Spleen (tissue), 11 donors: ENCODE data around the gene DLX5. TPM values are rescaled to one million over a fixed set of nuclear protein-coding genes. Genes with fewer than 3 reads are reported as not detected.

ENCODE experiments used
- DNase-seq: peaks from one replicate; pipeline ENCODE4 v3.0.0-alpha.2; 2020
- H3K27ac ChIP-seq, 8 donors: fragments of 200-600 bp; sonication (generic) in 7 of 8; 1 replicate in 4 of 8; 2 replicates in 4 of 8; pipeline versions ENCODE4 v1.5.0 to v1.8.0; 2016 to 2021; ENCODE audit warnings: inconsistent platforms in 4 of 8, mild to moderate bottlenecking in 4 of 8, moderate library complexity in 1 of 8
- H3K27me3 ChIP-seq, 7 donors: fragments of 200-600 bp; sonication (generic) in 6 of 7; replicated peaks in 1 of 7; 1 replicate in 4 of 7; 2 replicates in 3 of 7; pipeline versions ENCODE4 v1.5.0 to v1.8.0; 2016 to 2021; ENCODE audit warnings: inconsistent platforms in 3 of 7, mild to moderate bottlenecking in 1 of 7
- H3K36me3 ChIP-seq, 6 donors: fragments of 200-600 bp; sonication (generic) in 5 of 6; 1 replicate in 4 of 6; 2 replicates in 2 of 6; pipeline versions ENCODE4 v1.5.0 to v1.8.0; 2016 to 2021; ENCODE audit warnings: inconsistent platforms in 2 of 6
- H3K4me1 ChIP-seq, 6 donors: fragments of 200-600 bp; sonication (generic) in 5 of 6; 1 replicate in 3 of 6; 2 replicates in 3 of 6; pipeline versions ENCODE4 v1.5.0 to v1.8.0; 2016 to 2021; ENCODE audit warnings: inconsistent platforms in 3 of 6
- H3K4me3 ChIP-seq, 8 donors: fragments of 200-600 bp; sonication (generic) in 7 of 8; 1 replicate in 4 of 8; 2 replicates in 4 of 8; pipeline versions ENCODE4 v1.5.0 to v1.8.0; 2016 to 2021; ENCODE audit warnings: inconsistent platforms in 4 of 8, mild to moderate bottlenecking in 4 of 8, moderate library complexity in 2 of 8
- H3K9me3 ChIP-seq, 8 donors: fragments of 200-600 bp; sonication (generic) in 7 of 8; 1 replicate in 4 of 8; 2 replicates in 4 of 8; pipeline versions ENCODE4 v1.5.0 to v1.8.0; 2016 to 2021; ENCODE audit warnings: inconsistent platforms in 4 of 8
- CTCF ChIP-seq, 11 experiments: fragments of 200-600 bp in 7 of 11; fragments of 450-650 bp in 4 of 11; sonication (generic) in 4 of 11; IDR thresholded peaks in 8 of 11; conservative IDR thresholded peaks in 3 of 11; 1 replicate in 7 of 11; 2 replicates in 4 of 11; pipeline versions ENCODE4 v1.4.0 to v1.8.0; 2016 to 2021; ENCODE audit warnings: antibody characterized with exemption in 11 of 11, inconsistent platforms in 4 of 11, mild to moderate bottlenecking in 1 of 11
- POLR2A ChIP-seq, 3 donors: fragments of 450-650 bp; IDR thresholded peaks; one replicate each; pipeline ENCODE4 v1.5.1; 2017; ENCODE audit warnings: antibody characterized with exemption in 3 of 3, mild to moderate bottlenecking in 1 of 3
- POLR2AphosphoS5 ChIP-seq, 3 donors: sonication (generic); formaldehyde crosslinking; IDR thresholded peaks; one replicate each; pipeline ENCODE4 v1.5.1; 2017; ENCODE audit warnings: antibody characterized with exemption in 3 of 3
- WGBS, 5 donors: extraction: QIAGEN DNeasy Blood & Tissue Kit in 3 of 5; methylation state at CpG; one replicate each; pipeline versions ENCODE4 v1.1.5 to v1.1.7; 2013 to 2018; 5-methylcytosine and 5-hydroxymethylcytosine counted together
- intact Hi-C: fragments of 100-400 bp; cut with DNase I; formaldehyde crosslinking; loops from one replicate; pipeline ENCODE4 v1.15.0; 2023; ENCODE audit warnings: low total_unique reads
- polyA plus RNA-seq, 3 donors: library from polyadenylated mRNA; stranded (reverse); fragments of 200-250 nt; gene quantifications; one replicate each; pipeline ENCODE4 v1.2.1, GENCODE V29; 2013
- total RNA-seq, 7 donors: library from RNA; depleted of rRNA in 3 of 7; stranded (reverse); fragments of >200 nt in 3 of 7; fragmentation: NEBNext Ultra II Directional in 4 of 7; extraction: Animal tissue kit (Norgen Biotek cat#: 25700) in 4 of 7; gene quantifications; one replicate each; pipeline versions ENCODE4 v1.1.0 to v1.2.1, GENCODE V29; 2016 to 2021
- donor health status: healthy with polysubstance abuse.
- donor health status: DM: no; HTN: no; CAD: no; lungs with moderate emphysema.
- donor health status: DM: no; HTN: no; CAD: no.
- donor health status: Bipolar disorder and iron deficiency.
- donor health status: healthy.
- donor health status: DM: no; HTN: no; CAD: no.
- donor health status: DM: yes; HTN: yes; CAD: no.

DLX5 gene
- total and polyA plus RNA-seq, 10 donors, result 0.14 to 0.36 TPM; not detected in 8

GRCh38 chr7:97004247-97005182, 20.1 kb downstream of the DLX5 start:
- intact Hi-C loops, result no loop called here
- WGBS, 5 donors, result 8 to 11% (median 8%) methylated on average over 20 of the region's 20 CpGs
- Histone ChIP-seq H3K9me3 (peaks cover 0 to 6% (median 0%) of the 10 kb centered on the region in 8 donors), H3K36me3 (no peaks in the 10 kb centered on the region), H3K4me1 (peaks cover 13 to 43% (median 30%) of the 10 kb centered on the region in 6 donors), H3K27ac (no peak overlapping the region), H3K27me3 (peaks cover 7 to 100% (median 91%) of the 10 kb centered on the region in 7 donors), H3K4me3 (peak overlapping the region in 4 of 8 donors; percentile 4 to 67 (median 40))
- no peak for DNase-seq
- no peak for TF ChIP-seq POLR2AphosphoS5 (IDR thresholded peaks at IDR 0.05)
- no peak for TF ChIP-seq CTCF (IDR thresholded peaks at IDR 0.05 in 8 of 11, conservative IDR thresholded peaks at IDR 0.05 in 3 of 11)
- no peak for TF ChIP-seq POLR2A (IDR thresholded peaks at IDR 0.05)

GRCh38 chr7:97003262-97004246, 21.1 kb downstream of the DLX5 start:
- Histone ChIP-seq H3K4me1 (peaks cover 13 to 43% (median 30%) of the 10 kb centered on the region in 6 donors), H3K27ac (no peak overlapping the region), H3K27me3 (peaks cover 7 to 100% (median 91%) of the 10 kb centered on the region in 7 donors), H3K9me3 (peaks cover 0 to 6% (median 0%) of the 10 kb centered on the region in 8 donors), H3K4me3 (peak overlapping the region in 2 of 8 donors; percentile 4 to 11), H3K36me3 (no peaks in the 10 kb centered on the region)
- no peak for DNase-seq
- intact Hi-C loops, result no loop called here
- WGBS, 5 donors, result 8 to 14% (median 12%) methylated on average over 45 to 49 of the region's 49 CpGs
- TF ChIP-seq CTCF (IDR thresholded peaks at IDR 0.05 in 8 of 11, conservative IDR thresholded peaks at IDR 0.05 in 3 of 11) (no peak), POLR2AphosphoS5 (IDR thresholded peaks at IDR 0.05) (no peak), POLR2A (IDR thresholded peaks at IDR 0.05) (no peak)

GRCh38 chr7:97002555-97003261, 21.9 kb downstream of the DLX5 start:
- Histone ChIP-seq H3K4me1 (peaks cover 13 to 43% (median 30%) of the 10 kb centered on the region in 6 donors), H3K9me3 (peaks cover 0 to 6% (median 0%) of the 10 kb centered on the region in 8 donors), H3K36me3 (no peaks in the 10 kb centered on the region), H3K27me3 (peaks cover 7 to 100% (median 94%) of the 10 kb centered on the region in 7 donors), H3K4me3 (no peak overlapping the region), H3K27ac (no peak overlapping the region)
- intact Hi-C loops, result no loop called here
- 13 to 26% (median 19%) methylated on average over 22 of the region's 22 CpGs for WGBS, 5 donors
- no peak for TF ChIP-seq POLR2A (IDR thresholded peaks at IDR 0.05)
- no peak for TF ChIP-seq CTCF (IDR thresholded peaks at IDR 0.05 in 8 of 11, conservative IDR thresholded peaks at IDR 0.05 in 3 of 11)
- no peak for TF ChIP-seq POLR2AphosphoS5 (IDR thresholded peaks at IDR 0.05)
- no peak for DNase-seq
